Neural cell (in vitro differentiated cells): Measurements from ENCODE around the gene MRPS34.

Experiments
- EP300 ChIP-seq: fragments of 450-650 bp; conservative IDR thresholded peaks from 2 replicates; pipeline ENCODE4 v1.6.1; 2014; ENCODE audit warnings: antibody characterized with exemption, mild to moderate bottlenecking, moderate library complexity; ENCODE audit not compliant: poor library complexity, severe bottlenecking
- POLR2AphosphoS5 ChIP-seq: IDR thresholded peaks from 2 replicates; pipeline ENCODE4 v1.6.1; 2012
- TF ChIP-seq, protein P1 (sequence below): fragments of 450-650 bp; IDR thresholded peaks from 2 replicates; pipeline ENCODE4 v1.5.1; 2014; ENCODE audit warnings: antibody characterized with exemption, mild to moderate bottlenecking, moderate library complexity; ENCODE audit not compliant: poor library complexity, severe bottlenecking

DNA sequence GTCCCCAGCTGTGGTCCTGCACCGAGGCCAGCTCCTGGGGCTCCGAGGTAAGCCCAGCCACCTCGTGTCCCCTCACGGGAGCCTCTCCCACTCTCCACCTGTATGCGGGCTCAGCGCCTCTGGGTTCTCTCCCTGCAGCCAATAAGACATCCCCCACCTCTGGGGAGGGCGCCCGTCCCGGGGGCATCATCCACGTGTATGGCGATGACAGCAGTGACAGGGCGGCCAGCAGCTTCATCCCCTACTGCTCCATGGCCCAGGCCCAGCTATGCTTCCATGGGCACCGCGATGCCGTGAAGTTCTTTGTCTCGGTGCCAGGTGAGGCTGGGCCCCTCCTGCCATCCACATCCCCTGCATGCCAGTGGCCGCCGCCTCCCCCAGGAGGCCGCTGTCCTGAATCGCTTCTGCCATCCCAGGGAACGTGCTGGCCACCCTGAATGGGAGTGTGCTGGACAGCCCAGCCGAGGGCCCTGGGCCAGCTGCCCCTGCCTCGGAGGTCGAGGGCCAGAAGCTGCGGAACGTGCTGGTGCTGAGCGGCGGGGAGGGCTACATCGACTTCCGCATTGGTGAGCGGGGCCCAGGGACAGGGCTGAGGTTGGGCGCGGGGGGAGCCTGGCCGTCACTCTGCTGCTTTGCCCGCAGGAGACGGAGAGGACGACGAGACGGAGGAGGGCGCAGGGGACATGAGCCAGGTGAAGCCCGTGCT is 4.7 kb downstream of the MRPS34 start:
- TF ChIP-seq, protein P1, sequence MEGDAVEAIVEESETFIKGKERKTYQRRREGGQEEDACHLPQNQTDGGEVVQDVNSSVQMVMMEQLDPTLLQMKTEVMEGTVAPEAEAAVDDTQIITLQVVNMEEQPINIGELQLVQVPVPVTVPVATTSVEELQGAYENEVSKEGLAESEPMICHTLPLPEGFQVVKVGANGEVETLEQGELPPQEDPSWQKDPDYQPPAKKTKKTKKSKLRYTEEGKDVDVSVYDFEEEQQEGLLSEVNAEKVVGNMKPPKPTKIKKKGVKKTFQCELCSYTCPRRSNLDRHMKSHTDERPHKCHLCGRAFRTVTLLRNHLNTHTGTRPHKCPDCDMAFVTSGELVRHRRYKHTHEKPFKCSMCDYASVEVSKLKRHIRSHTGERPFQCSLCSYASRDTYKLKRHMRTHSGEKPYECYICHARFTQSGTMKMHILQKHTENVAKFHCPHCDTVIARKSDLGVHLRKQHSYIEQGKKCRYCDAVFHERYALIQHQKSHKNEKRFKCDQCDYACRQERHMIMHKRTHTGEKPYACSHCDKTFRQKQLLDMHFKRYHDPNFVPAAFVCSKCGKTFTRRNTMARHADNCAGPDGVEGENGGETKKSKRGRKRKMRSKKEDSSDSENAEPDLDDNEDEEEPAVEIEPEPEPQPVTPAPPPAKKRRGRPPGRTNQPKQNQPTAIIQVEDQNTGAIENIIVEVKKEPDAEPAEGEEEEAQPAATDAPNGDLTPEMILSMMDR = no peak
- no peak for TF ChIP-seq EP300
- no peak for TF ChIP-seq POLR2AphosphoS5
